KMS-11 (cell line): ENCODE results near the gene RADIL.
"Not testable (repeated sequence)": the region's sequence is repeated elsewhere in the genome, so short reads cannot be mapped to it uniquely, and the experiment has no call there.

Source experiments
- H2AFZ ChIP-seq: fragments of 200-600 bp; sonication (generic); 2 replicates; pipeline ENCODE4 v1.6.1; 2016; ENCODE audit warnings: antibody characterized with exemption, mixed run types, low read depth
- H3K27ac ChIP-seq: fragments of 200-600 bp; sonication (generic); 2 replicates; pipeline ENCODE4 v1.6.1; 2016; ENCODE audit warnings: mild to moderate bottlenecking, mixed run types
- H3K27me3 ChIP-seq: fragments of 200-600 bp; sonication (generic); 2 replicates; pipeline ENCODE4 v1.6.1; 2017; ENCODE audit warnings: mild to moderate bottlenecking, low read depth, mixed run types, moderate library complexity; ENCODE audit not compliant: insufficient read depth
- H3K36me3 ChIP-seq: fragments of 200-600 bp; sonication (generic); 2 replicates; pipeline ENCODE4 v1.6.1; 2017; ENCODE audit warnings: mild to moderate bottlenecking, mixed run types; ENCODE audit not compliant: insufficient read depth
- H3K4me1 ChIP-seq: fragments of 200-600 bp; sonication (generic); 2 replicates; pipeline ENCODE4 v1.6.1; 2016; ENCODE audit warnings: mild to moderate bottlenecking, low read depth, mixed run types; ENCODE audit not compliant: poor library complexity, severe bottlenecking
- H3K4me2 ChIP-seq: fragments of 200-600 bp; sonication (generic); 2 replicates; pipeline ENCODE4 v1.7.0; 2016; ENCODE audit warnings: mild to moderate bottlenecking, mixed run types
- H3K4me3 ChIP-seq: fragments of 200-600 bp; sonication (generic); IDR thresholded peaks from 2 replicates; pipeline ENCODE4 v1.6.1; 2017; ENCODE audit warnings: low read depth, low read length, mixed read lengths; ENCODE audit not compliant: insufficient read depth
- H3K79me2 ChIP-seq: fragments of 200-600 bp; sonication (generic); 2 replicates; pipeline ENCODE4 v1.6.1; 2016; ENCODE audit warnings: low read depth, mixed run types; ENCODE audit not compliant: insufficient read depth
- H3K9ac ChIP-seq: fragments of 200-600 bp; sonication (generic); 2 replicates; pipeline ENCODE4 v1.6.1; 2016; ENCODE audit warnings: mild to moderate bottlenecking, mixed run types
- H4K20me1 ChIP-seq: fragments of 200-600 bp; sonication (generic); 2 replicates; pipeline ENCODE4 v1.6.1; 2016; ENCODE audit warnings: mild to moderate bottlenecking, mixed run types; ENCODE audit not compliant: insufficient read depth
- CTCF ChIP-seq: fragments of 200-600 bp; sonication (generic); conservative IDR thresholded peaks from 2 replicates; pipeline ENCODE4 v1.6.1; 2017; ENCODE audit warnings: low read depth, mild to moderate bottlenecking, antibody characterized with exemption, low read length, moderate library complexity, mixed read lengths

RADIL gene

GRCh38 chr7:4905171-4905570 lies 21.7 kb upstream of the RADIL start:
- no peaks in the 10 kb centered on the region for H4K20me1 ChIP-seq
- H3K9ac ChIP-seq, result no peak overlapping the region
- H3K27me3 ChIP-seq, result no peaks in the 10 kb centered on the region
- TF ChIP-seq CTCF, result no peak
- H2AFZ ChIP-seq, result no peak overlapping the region
- H3K4me2 ChIP-seq, result no peak overlapping the region
- no peaks in the 10 kb centered on the region for H3K4me1 ChIP-seq
- H3K36me3 ChIP-seq, result no peaks in the 10 kb centered on the region
- H3K79me2 ChIP-seq, result no peaks in the 10 kb centered on the region
- H3K4me3 ChIP-seq, result no peak overlapping the region
- H3K27ac ChIP-seq, result no peak overlapping the region

GRCh38 chr7:4904346-4904745 lies 20.8 kb upstream of the RADIL start:
- H4K20me1 ChIP-seq, result no peaks in the 10 kb centered on the region
- H2AFZ ChIP-seq, result no peak overlapping the region
- H3K36me3 ChIP-seq, result no peaks in the 10 kb centered on the region
- no peak for TF ChIP-seq CTCF
- H3K79me2 ChIP-seq, result no peaks in the 10 kb centered on the region
- no peak overlapping the region for H3K9ac ChIP-seq
- H3K4me1 ChIP-seq, result no peaks in the 10 kb centered on the region
- no peak overlapping the region for H3K4me2 ChIP-seq
- H3K4me3 ChIP-seq, result no peak overlapping the region
- H3K27ac ChIP-seq, result no peak overlapping the region
- no peaks in the 10 kb centered on the region for H3K27me3 ChIP-seq

GRCh38 chr7:4895766-4896165 lies 12.2 kb upstream of the RADIL start:
- Histone ChIP-seq H3K79me2 (no peaks in the 10 kb centered on the region), H3K4me3 (no peak overlapping the region), H3K4me2 (no peak overlapping the region), H2AFZ (no peak overlapping the region), H3K4me1 (no peaks in the 10 kb centered on the region), H3K36me3 (no peaks in the 10 kb centered on the region), H4K20me1 (no peaks in the 10 kb centered on the region), H3K9ac (no peak overlapping the region), H3K27me3 (no peaks in the 10 kb centered on the region), H3K27ac (no peak overlapping the region)
- TF ChIP-seq CTCF, result no peak

GRCh38 chr7:4894482-4894881 lies 11.0 kb upstream of the RADIL start:
- no peaks in the 10 kb centered on the region for H3K27me3 ChIP-seq
- no peaks in the 10 kb centered on the region for H3K4me1 ChIP-seq
- no peak for TF ChIP-seq CTCF
- H2AFZ ChIP-seq, result no peak overlapping the region
- no peaks in the 10 kb centered on the region for H4K20me1 ChIP-seq
- H3K9ac ChIP-seq, result no peak overlapping the region
- H3K4me3 ChIP-seq, result no peak overlapping the region
- no peaks in the 10 kb centered on the region for H3K79me2 ChIP-seq
- H3K4me2 ChIP-seq, result no peak overlapping the region
- no peaks in the 10 kb centered on the region for H3K36me3 ChIP-seq
- H3K27ac ChIP-seq, result no peak overlapping the region

- no peaks in the 10 kb centered on the region for H3K4me1 ChIP-seq
- no peaks in the 10 kb centered on the region for H3K27me3 ChIP-seq
- H3K4me3 ChIP-seq, result no peak overlapping the region
- no peak overlapping the region for H3K27ac ChIP-seq
- H3K9ac ChIP-seq, result no peak overlapping the region
- no peak for TF ChIP-seq CTCF
- H3K4me2 ChIP-seq, result no peak overlapping the region
- no peaks in the 10 kb centered on the region for H3K36me3 ChIP-seq
- H4K20me1 ChIP-seq, result no peaks in the 10 kb centered on the region
- no peak overlapping the region for H2AFZ ChIP-seq
- H3K79me2 ChIP-seq, result no peaks in the 10 kb centered on the region
Observed at GRCh38 chr7:4893929-4894475, 10.5 kb upstream of the RADIL start.

- H3K4me2 ChIP-seq, H3K36me3 ChIP-seq, H3K4me3 ChIP-seq, H3K27ac ChIP-seq, H3K79me2 ChIP-seq, H3K9ac ChIP-seq, H3K27me3 ChIP-seq, H4K20me1 ChIP-seq, H2AFZ ChIP-seq, H3K4me1 ChIP-seq: not testable (repeated sequence)
Observed at GRCh38 chr7:4893188-4893587, 9.7 kb upstream of the RADIL start.

GRCh38 chr7:4891522-4891921 lies 8.0 kb upstream of the RADIL start:
- not testable (repeated sequence) for H2AFZ ChIP-seq, H3K4me2 ChIP-seq, H3K79me2 ChIP-seq, H3K27ac ChIP-seq, H4K20me1 ChIP-seq, H3K36me3 ChIP-seq, H3K27me3 ChIP-seq, H3K4me1 ChIP-seq, H3K4me3 ChIP-seq, H3K9ac ChIP-seq
